Loucy (cell line): ENCODE data around the gene STK32C.

ENCODE experiments used
- CTCF ChIP-seq: fragments of 200-600 bp; sonication (generic); conservative IDR thresholded peaks from 2 replicates; pipeline ENCODE4 v1.5.1; 2014; ENCODE audit warnings: mild to moderate bottlenecking, antibody characterized with exemption, low read length
- EZH2phosphoT487 ChIP-seq: fragments of 200-600 bp; IDR thresholded peaks from 2 replicates; pipeline ENCODE4 v1.6.1; 2018; ENCODE audit warnings: antibody characterized with exemption, mild to moderate bottlenecking, moderate library complexity, borderline replicate concordance

- TF ChIP-seq CTCF (no peak), EZH2phosphoT487 (no peak)
Measured at GRCh38 chr10:132243626-132244025, 64.1 kb downstream of the STK32C start.
